Endothelial cell of coronary artery (primary cell): ENCODE results near the gene FFAR1. TPM values are rescaled to one million over a fixed set of nuclear protein-coding genes. Genes with fewer than 3 reads are reported as not detected.

Source experiments
- total RNA-seq: library from RNA; depleted of rRNA; stranded (reverse); fragments of >200 nt; gene quantifications from 2 replicates; pipeline ENCODE4 v1.2.3, GENCODE V29; 2014

The FFAR1 gene
- total RNA-seq, result not detected in 2 replicates

GRCh38 chr19:35347171-35347929 lies at the start of gene FFAR1:
TSS of gene FFAR1 (plus strand) at chr19:35347902. CDS start at chr19:35351552, 3,650 bp downstream.

DNA sequence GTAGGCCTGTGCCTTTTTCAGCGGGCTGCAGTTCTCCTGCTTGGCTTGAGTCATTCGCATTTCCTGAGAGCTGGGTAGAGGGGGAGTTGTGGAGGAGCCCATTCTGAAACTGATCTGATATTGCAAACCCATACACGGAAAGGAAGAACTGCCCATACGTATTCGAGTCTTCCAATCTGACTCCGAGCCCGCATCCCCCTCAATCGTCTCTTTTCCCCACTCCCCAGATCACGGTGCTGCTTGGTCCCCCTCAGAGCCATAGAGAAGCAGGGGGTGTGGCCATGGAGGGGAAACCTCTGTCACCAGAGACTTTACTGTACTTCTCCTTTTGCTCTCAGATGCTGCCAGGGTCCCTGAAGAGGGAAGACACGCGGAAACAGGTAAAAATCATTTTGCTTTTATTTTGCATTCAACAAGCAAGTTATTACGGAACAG lies 18.8 kb upstream of the FFAR1 start, which contains the start of gene CD22:
Gene CD22, plus strand, starts transcription at position 337 of the 435 bp plus-strand sequence. CDS start 2,854 bp downstream, outside the sequence.

DNA sequence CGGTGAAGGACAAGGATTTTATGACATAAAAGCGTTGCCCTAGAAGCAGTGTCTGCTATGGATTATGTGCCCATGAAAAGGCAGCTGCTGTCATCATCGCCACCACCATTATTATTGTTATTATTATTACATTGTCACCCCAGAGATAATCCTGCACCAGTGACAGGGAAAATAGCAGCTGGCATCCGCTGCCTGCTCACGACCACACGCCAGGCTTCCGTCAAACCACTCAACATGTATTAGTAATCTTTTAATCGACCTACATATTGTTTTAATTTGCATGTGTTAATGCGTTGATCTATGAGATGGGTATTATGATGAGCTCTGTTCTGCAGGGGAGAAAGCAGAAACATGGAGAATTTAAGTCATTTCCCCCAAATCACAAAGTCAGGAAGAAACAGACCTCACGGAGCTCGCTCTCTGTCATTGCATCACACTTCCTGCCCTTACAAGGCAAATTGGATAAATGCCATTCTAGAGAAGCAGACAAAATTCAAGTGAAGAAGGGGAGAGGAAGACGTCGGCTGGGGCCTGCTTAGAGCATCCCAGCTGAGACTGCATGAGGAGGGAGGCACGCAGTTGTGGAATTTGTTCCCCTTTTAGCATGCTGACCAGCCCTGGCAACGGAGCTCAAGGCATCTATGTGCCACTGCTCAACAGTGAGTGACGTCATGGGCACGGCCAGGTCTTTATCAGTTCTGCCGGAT lies 10.3 kb downstream of the FFAR1 start, which contains the start of gene FFAR3:
Gene FFAR3, plus strand, starts transcription at position 594 of the 707 bp plus-strand sequence. CDS start 431 bp downstream, outside the sequence.

GRCh38 chr19:35370722-35371121 lies 23.0 kb downstream of the FFAR1 start, which contains the start of gene GPR42:
TSS of gene GPR42 (plus strand) at chr19:35371068. CDS start at chr19:35371360, 292 bp downstream.

Other genes starting within 250 kb of the FFAR1 start
- gene FXYD3, start 232.1 kb upstream of the FFAR1 start, total RNA-seq, result not detected in 2 replicates
- gene LGI4, start 212.8 kb upstream of the FFAR1 start, total RNA-seq, result 0.09 TPM in 1 of 2 replicates, not detected in the other
- gene FXYD1, start 209.1 kb upstream of the FFAR1 start, total RNA-seq, result not detected in 2 replicates
- not detected in 2 replicates for gene FXYD7, start 204.6 kb upstream of the FFAR1 start, total RNA-seq
- 25.6 and 28.0 TPM in 2 replicates for gene FXYD5, start 193.2 kb upstream of the FFAR1 start, total RNA-seq
- not detected in 2 replicates for gene FAM187B, start 119.2 kb upstream of the FFAR1 start, total RNA-seq
- 0.19 and 0.27 TPM in 2 replicates for gene LSR, start 98.9 kb upstream of the FFAR1 start, total RNA-seq
- 39.9 and 49.2 TPM in 2 replicates for gene USF2, start 78.9 kb upstream of the FFAR1 start, total RNA-seq
- gene HAMP, start 65.4 kb upstream of the FFAR1 start, total RNA-seq, result under 0.01 and 0.09 TPM in 2 replicates
- gene MAG, start 55.7 kb upstream of the FFAR1 start, total RNA-seq, result not detected in 2 replicates
- gene CD22, start 18.7 kb upstream of the FFAR1 start, total RNA-seq, result not detected in 2 replicates
- not detected in 2 replicates for gene FFAR3, start 10.6 kb downstream of the FFAR1 start, total RNA-seq
- not detected in 2 replicates for gene GPR42, start 23.2 kb downstream of the FFAR1 start, total RNA-seq
- gene FFAR2, start 100.4 kb downstream of the FFAR1 start, total RNA-seq, result not detected in 2 replicates
- not detected in 2 replicates for gene KRTDAP, start 142.6 kb downstream of the FFAR1 start, total RNA-seq
- not detected in 2 replicates for gene DMKN, start 165.7 kb downstream of the FFAR1 start, total RNA-seq
- 0.09 TPM in 1 of 2 replicates, not detected in the other for gene SBSN, start 180.4 kb downstream of the FFAR1 start, total RNA-seq
- not detected in 2 replicates for gene GAPDHS, start 185.6 kb downstream of the FFAR1 start, total RNA-seq
- 72.9 and 73.4 TPM in 2 replicates for gene TMEM147, start 197.7 kb downstream of the FFAR1 start, total RNA-seq
- gene ATP4A, start 215.8 kb downstream of the FFAR1 start, total RNA-seq, result not detected in 2 replicates
- gene PMIS2, start 238.3 kb downstream of the FFAR1 start, total RNA-seq, result not detected in 2 replicates